OCI-LY1 (cell line): ENCODE measurements around the gene CHGA.

Experiments used
- CTCF ChIP-seq: fragments of 200-600 bp; sonication (generic), shearing (Covaris generic); IDR thresholded peaks from 2 replicates; pipeline ENCODE4 v1.5.1; 2017; ENCODE audit warnings: mild to moderate bottlenecking, antibody characterized with exemption, low read length, moderate library complexity, mixed read lengths
- EZH2 ChIP-seq: fragments of 200-600 bp; sonication (generic), shearing (Covaris generic); IDR thresholded peaks from 2 replicates; pipeline ENCODE4 v1.8.0; 2017; ENCODE audit warnings: borderline replicate concordance, mixed run types, mild to moderate bottlenecking, antibody characterized with exemption, low read length, moderate library complexity, mixed read lengths

- TF ChIP-seq CTCF (no peak), EZH2 (no peak)
Measured at GRCh38 chr14:92890830-92891588, 31.9 kb upstream of the CHGA start.
